ENCODE measurements around the gene FCHO1. TPM values are rescaled to one million over a fixed set of nuclear protein-coding genes. Genes with fewer than 3 reads are reported as not detected.

The FCHO1 gene
- total and polyA plus RNA-seq, 4 experiments from 2014 or later: 6.5 to 113 (median 64.7) TPM

DNA sequence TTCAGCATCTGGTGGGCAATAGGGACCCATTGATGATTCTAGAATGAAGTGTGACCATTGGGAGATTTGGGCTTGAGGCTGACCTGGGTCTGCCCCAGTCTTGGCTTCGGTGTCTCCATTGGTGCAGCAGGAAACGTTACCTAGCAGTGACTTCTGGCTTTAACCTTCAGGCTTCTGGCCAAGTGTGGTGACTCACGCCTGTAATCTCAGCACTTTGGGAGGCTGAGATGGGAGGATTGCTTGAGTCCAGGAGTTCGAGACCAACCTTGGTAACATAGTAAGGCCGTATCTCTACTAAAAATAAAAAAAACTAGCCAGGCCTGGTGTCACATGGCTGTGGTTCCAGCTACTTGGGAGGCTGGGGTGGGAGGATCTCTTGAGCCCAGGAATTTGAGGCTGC lies 7.2 kb downstream of the FCHO1 start:
- H3K27me3 Mint-ChIP-seq: no peaks in the 10 kb centered on the region
- H3K9me3 ChIP-seq (ENCODE audit: control insufficient read depth in 1 of 2, low read length in 2 of 2): no peaks in the 10 kb centered on the region
- H3K4me3 Mint-ChIP-seq: no peak overlapping the region
- no peak overlapping the region for H3K4me3 ChIP-seq (ENCODE audit: low read length in 2 of 2)
- no peak overlapping the region for H3K27ac ChIP-seq (ENCODE audit: low read depth, low read length)
- H3K4me1 ChIP-seq (ENCODE audit: insufficient read depth, low read length): peaks cover 28% of the 10 kb centered on the region
- peaks cover 38% of the 10 kb centered on the region for H3K36me3 ChIP-seq (ENCODE audit: insufficient read depth, low read length)
- no peaks in the 10 kb centered on the region for H3K9me3 Mint-ChIP-seq
- peaks cover 14 to 36% (median 22%) of the 10 kb centered on the region in 4 donors for H3K4me1 Mint-ChIP-seq
- POLR2A ChIA-PET (ENCODE audit: partially characterized antibody): no interaction called here
- intact Hi-C loops (cut with micrococcal nuclease): no loop called here
- CTCF ChIA-PET (ENCODE audit: partially characterized antibody): interaction anchor here (0.9 kb wide), 1 partner anchor 8 kb away, joined by 3 read pairs; no protein-coding TSS in a partner anchor
- peaks cover 43 to 57% of the 10 kb centered on the region in 2 donors for H3K36me3 Mint-ChIP-seq
- DNase-seq: no peak
- no peaks in the 10 kb centered on the region for H3K27me3 ChIP-seq (ENCODE audit: insufficient read depth, low read length)
- peak overlapping the region in 2 of 7 donors; percentile 3 to 80 for H3K27ac Mint-ChIP-seq

GRCh38 chr19:17761148-17761547 lies 9.9 kb downstream of the FCHO1 start:
- Histone ChIP-seq H3K9me3 (ENCODE audit: control insufficient read depth in 1 of 2, low read length in 2 of 2) (no peaks in the 10 kb centered on the region), H3K27ac (ENCODE audit: low read depth, low read length) (no peak overlapping the region), H3K36me3 (ENCODE audit: insufficient read depth, low read length) (peaks cover 37% of the 10 kb centered on the region), H3K4me3 (ENCODE audit: low read length in 2 of 2) (no peak overlapping the region), H3K4me1 (ENCODE audit: insufficient read depth, low read length) (peaks cover 1% of the 10 kb centered on the region), H3K27me3 (ENCODE audit: insufficient read depth, low read length) (no peaks in the 10 kb centered on the region)
- H3K4me3 Mint-ChIP-seq: no peak overlapping the region
- H3K27ac Mint-ChIP-seq: no peak overlapping the region
- ChIA-PET POLR2A (ENCODE audit: partially characterized antibody) (interaction anchor here (2.9 kb wide), 1 partner anchor 10 kb away, joined by 10 read pairs; the partner anchor contains the start of gene FCHO1), CTCF (ENCODE audit: partially characterized antibody) (interaction anchor here (1.0 to 2.0 kb wide), 2 partner anchors 23 to 91 kb away, joined by 3 to 5 read pairs; no protein-coding TSS in a partner anchor)
- intact Hi-C loops (cut with micrococcal nuclease): no loop called here
- H3K9me3 Mint-ChIP-seq: no peaks in the 10 kb centered on the region
- H3K36me3 Mint-ChIP-seq: peaks cover 47 to 61% of the 10 kb centered on the region in 2 donors
- no peak for DNase-seq
- peaks cover 4 to 12% (median 9%) of the 10 kb centered on the region in 4 donors for H3K4me1 Mint-ChIP-seq
- H3K27me3 Mint-ChIP-seq: no peaks in the 10 kb centered on the region

DNA sequence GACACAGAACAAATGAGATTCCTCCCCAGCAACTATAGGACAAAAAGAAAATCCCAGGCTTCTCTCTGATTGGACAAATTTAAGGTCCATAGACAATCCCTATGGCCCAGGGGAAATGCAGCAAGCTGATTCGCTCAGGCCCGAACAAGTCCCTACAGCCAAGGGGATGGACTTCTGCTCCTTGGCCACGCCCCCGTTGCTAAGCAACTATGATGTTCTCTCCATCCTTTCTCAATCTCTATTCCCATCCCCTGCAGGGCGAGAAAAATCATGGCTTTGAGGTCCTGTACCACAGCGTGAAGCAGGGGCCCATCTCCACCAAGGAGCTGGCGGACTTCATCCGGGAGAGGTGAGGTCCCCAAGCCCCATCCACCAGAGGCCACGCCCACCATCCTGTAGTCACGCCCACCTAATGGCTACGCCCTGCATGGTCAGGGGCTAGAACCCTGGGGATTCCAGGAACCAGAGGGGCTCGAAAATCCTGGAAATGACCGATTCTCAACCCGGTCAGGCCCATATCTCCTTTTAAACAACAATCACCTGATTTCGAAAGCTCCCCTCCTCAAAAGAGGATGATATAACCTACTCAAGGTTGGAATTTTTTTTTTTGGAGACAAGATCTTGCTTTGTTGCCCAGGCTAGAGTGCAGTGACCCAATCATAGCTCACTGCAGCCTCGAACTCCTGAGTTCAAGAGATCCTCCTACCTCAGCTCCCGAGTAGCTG lies 11.4 kb downstream of the FCHO1 start:
- H3K9me3 ChIP-seq (ENCODE audit: control insufficient read depth in 1 of 2, low read length in 2 of 2): no peaks in the 10 kb centered on the region
- ChIA-PET CTCF (ENCODE audit: partially characterized antibody) (interaction anchor here (0.6 to 2.0 kb wide), 5 partner anchors 9 to 237 kb away, joined by 3 to 5 read pairs (median 3); no protein-coding TSS in a partner anchor), POLR2A (ENCODE audit: partially characterized antibody) (interaction anchor here (2.9 kb wide), 1 partner anchor 11 kb away, joined by 10 read pairs; the partner anchor contains the start of gene FCHO1)
- intact Hi-C loops (cut with micrococcal nuclease): no loop called here
- DNase-seq: no peak
- Mint-ChIP-seq H3K36me3 (peaks cover 38 to 63% of the 10 kb centered on the region in 2 donors), H3K9me3 (no peaks in the 10 kb centered on the region), H3K27me3 (no peaks in the 10 kb centered on the region), H3K4me1 (peaks cover 4 to 11% (median 7%) of the 10 kb centered on the region in 4 donors), H3K4me3 (no peak overlapping the region), H3K27ac (peak overlapping the region in 3 of 7 donors; percentile 10 to 61 (median 48))
- H3K4me3 ChIP-seq (ENCODE audit: low read length in 2 of 2): no peak overlapping the region
- no peaks in the 10 kb centered on the region for H3K27me3 ChIP-seq (ENCODE audit: insufficient read depth, low read length)
- no peaks in the 10 kb centered on the region for H3K4me1 ChIP-seq (ENCODE audit: insufficient read depth, low read length)
- H3K36me3 ChIP-seq (ENCODE audit: insufficient read depth, low read length): peaks cover 48% of the 10 kb centered on the region
- H3K27ac ChIP-seq (ENCODE audit: low read depth, low read length): no peak overlapping the region

- H3K27ac Mint-ChIP-seq: no peak overlapping the region
- Histone ChIP-seq H3K27me3 (ENCODE audit: insufficient read depth, low read length) (no peaks in the 10 kb centered on the region), H3K9me3 (ENCODE audit: control insufficient read depth in 1 of 2, low read length in 2 of 2) (no peaks in the 10 kb centered on the region), H3K27ac (ENCODE audit: low read depth, low read length) (no peak overlapping the region), H3K36me3 (ENCODE audit: insufficient read depth, low read length) (peaks cover 47% of the 10 kb centered on the region), H3K4me3 (ENCODE audit: low read length in 2 of 2) (no peak overlapping the region), H3K4me1 (ENCODE audit: insufficient read depth, low read length) (no peaks in the 10 kb centered on the region)
- peaks cover 0 to 5% (median 4%) of the 10 kb centered on the region in 4 donors for H3K4me1 Mint-ChIP-seq
- ChIA-PET POLR2A (ENCODE audit: partially characterized antibody) (no interaction called here), CTCF (ENCODE audit: partially characterized antibody) (no interaction called here)
- peaks cover 41 to 59% of the 10 kb centered on the region in 2 donors for H3K36me3 Mint-ChIP-seq
- no peaks in the 10 kb centered on the region for H3K27me3 Mint-ChIP-seq
- no peaks in the 10 kb centered on the region for H3K9me3 Mint-ChIP-seq
- H3K4me3 Mint-ChIP-seq: no peak overlapping the region
- intact Hi-C loops (cut with micrococcal nuclease): no loop called here
- no peak for DNase-seq
These were observed 13.1 kb downstream of the FCHO1 start for GRCh38 chr19:17764348-17764747.

- POLR2A ChIA-PET (ENCODE audit: partially characterized antibody): interaction anchor here (2.1 kb wide), 1 partner anchor 38 kb away, joined by 5 read pairs; no protein-coding TSS in a partner anchor
- DNase-seq: no peak
- no peak overlapping the region for H3K27ac ChIP-seq (ENCODE audit: low read depth, low read length)
- peaks cover 48% of the 10 kb centered on the region for H3K36me3 ChIP-seq (ENCODE audit: insufficient read depth, low read length)
- Mint-ChIP-seq H3K27me3 (no peaks in the 10 kb centered on the region), H3K4me3 (peak overlapping the region in 2 of 8 donors; percentile 29), H3K36me3 (peaks cover 45 to 56% of the 10 kb centered on the region in 2 donors), H3K27ac (peak overlapping the region in 4 of 7 donors; percentile 22 to 82 (median 42)), H3K9me3 (no peaks in the 10 kb centered on the region), H3K4me1 (peaks cover 0 to 5% (median 3%) of the 10 kb centered on the region in 4 donors)
- H3K4me1 ChIP-seq (ENCODE audit: insufficient read depth, low read length): no peaks in the 10 kb centered on the region
- H3K27me3 ChIP-seq (ENCODE audit: insufficient read depth, low read length): no peaks in the 10 kb centered on the region
- H3K4me3 ChIP-seq (ENCODE audit: low read length in 2 of 2): no peak overlapping the region
- H3K9me3 ChIP-seq (ENCODE audit: control insufficient read depth in 1 of 2, low read length in 2 of 2): no peaks in the 10 kb centered on the region
- CTCF ChIA-PET (ENCODE audit: partially characterized antibody): interaction anchor here (0.9 to 1.0 kb wide), 2 partner anchors 10 to 27 kb away, joined by 3 to 4 read pairs; no protein-coding TSS in a partner anchor
- intact Hi-C loops (cut with micrococcal nuclease): no loop called here
These were observed 13.9 kb downstream of the FCHO1 start for GRCh38 chr19:17765069-17765618.

GRCh38 chr19:17766543-17767131 lies 15.4 kb downstream of the FCHO1 start:
- H3K36me3 ChIP-seq (ENCODE audit: insufficient read depth, low read length): peaks cover 55% of the 10 kb centered on the region
- no peaks in the 10 kb centered on the region for H3K9me3 Mint-ChIP-seq
- no peaks in the 10 kb centered on the region for H3K4me1 ChIP-seq (ENCODE audit: insufficient read depth, low read length)
- H3K27ac Mint-ChIP-seq: no peak overlapping the region
- H3K27me3 Mint-ChIP-seq: no peaks in the 10 kb centered on the region
- H3K4me3 ChIP-seq (ENCODE audit: low read length in 2 of 2): no peak overlapping the region
- no peak overlapping the region for H3K27ac ChIP-seq (ENCODE audit: low read depth, low read length)
- no peaks in the 10 kb centered on the region for H3K27me3 ChIP-seq (ENCODE audit: insufficient read depth, low read length)
- ChIA-PET CTCF (ENCODE audit: partially characterized antibody) (interaction anchor here (0.7 to 2.0 kb wide), 10 partner anchors 8 to 270 kb away, joined by 3 to 16 read pairs (median 3); partner anchors contain the start of gene MAP1S), POLR2A (ENCODE audit: partially characterized antibody) (interaction anchor here (0.9 to 2.1 kb wide), 4 partner anchors 18 to 47 kb away, joined by 3 to 5 read pairs (median 3); partner anchors contain the start of gene MAP1S)
- intact Hi-C loops (cut with micrococcal nuclease): no loop called here
- DNase-seq: no peak
- peaks cover 0 to 5% (median 3%) of the 10 kb centered on the region in 4 donors for H3K4me1 Mint-ChIP-seq
- H3K9me3 ChIP-seq (ENCODE audit: control insufficient read depth in 1 of 2, low read length in 2 of 2): no peaks in the 10 kb centered on the region
- no peak overlapping the region for H3K4me3 Mint-ChIP-seq
- peaks cover 37 to 51% of the 10 kb centered on the region in 2 donors for H3K36me3 Mint-ChIP-seq
